ENCODE measurements around the gene ZNF652.

ZNF652 gene

GRCh38 chr17:49327835-49328784, 33.9 kb downstream of the ZNF652 start:
- no peak for TF ChIP-seq TCF4 (CRISPR knock-in tag; IDR thresholded peaks at IDR 0.05; ENCODE audit: borderline replicate concordance)
- no peak for TF ChIP-seq ZNF70 (CRISPR knock-in tag; IDR thresholded peaks at IDR 0.05)
- no peak for TF ChIP-seq POU6F1 (CRISPR knock-in tag; IDR thresholded peaks at IDR 0.05; ENCODE audit: borderline replicate concordance, low read depth)
- no peak for TF ChIP-seq ZC3H10 (CRISPR knock-in tag; IDR thresholded peaks at IDR 0.05)
- no peak for TF ChIP-seq ZFP30 (CRISPR knock-in tag; IDR thresholded peaks at IDR 0.05)
- TF ChIP-seq TOX (CRISPR knock-in tag; IDR thresholded peaks at IDR 0.05; ENCODE audit: borderline replicate concordance), result no peak
- no peak for TF ChIP-seq GLIS3 (CRISPR knock-in tag; IDR thresholded peaks at IDR 0.05)
- no peak for TF ChIP-seq PATZ1 (CRISPR knock-in tag; IDR thresholded peaks at IDR 0.05; ENCODE audit: borderline replicate concordance)
- no peak for TF ChIP-seq ESRRG (CRISPR knock-in tag; IDR thresholded peaks at IDR 0.05)
- TF ChIP-seq SNAI2 (CRISPR knock-in tag; IDR thresholded peaks at IDR 0.05), result no peak
- no peak for TF ChIP-seq CSRNP3 (CRISPR knock-in tag; IDR thresholded peaks at IDR 0.05)
- no peak for TF ChIP-seq ZFP3 (CRISPR knock-in tag; IDR thresholded peaks at IDR 0.05)
- TF ChIP-seq ZNF565 (CRISPR knock-in tag; conservative IDR thresholded peaks at IDR 0.05; ENCODE audit: low read depth), result no peak
- TF ChIP-seq BACH2 (CRISPR knock-in tag; IDR thresholded peaks at IDR 0.05; ENCODE audit: borderline replicate concordance), result no peak
- TF ChIP-seq CSDC2 (CRISPR knock-in tag; IDR thresholded peaks at IDR 0.05), result no peak
- ATAC-seq, result no peak

GRCh38 chr17:49325980-49326379, 36.1 kb downstream of the ZNF652 start:
- TF ChIP-seq PPARA (CRISPR knock-in tag; IDR thresholded peaks at IDR 0.05; ENCODE audit: borderline replicate concordance) (no peak), BACH2 (CRISPR knock-in tag; IDR thresholded peaks at IDR 0.05; ENCODE audit: borderline replicate concordance) (no peak), OSR1 (CRISPR knock-in tag; IDR thresholded peaks at IDR 0.05) (no peak), ZNF70 (CRISPR knock-in tag; IDR thresholded peaks at IDR 0.05) (no peak), POU6F1 (CRISPR knock-in tag; IDR thresholded peaks at IDR 0.05; ENCODE audit: borderline replicate concordance, low read depth) (no peak), SNAI2 (CRISPR knock-in tag; IDR thresholded peaks at IDR 0.05) (no peak), ZC3H10 (CRISPR knock-in tag; IDR thresholded peaks at IDR 0.05) (no peak), ZNF565 (CRISPR knock-in tag; conservative IDR thresholded peaks at IDR 0.05; ENCODE audit: low read depth) (no peak)
- ATAC-seq, result no peak

GRCh38 chr17:49318435-49318965, 43.5 kb downstream of the ZNF652 start:
- ATAC-seq, result no peak
- no peak for TF ChIP-seq POU6F1 (CRISPR knock-in tag; IDR thresholded peaks at IDR 0.05; ENCODE audit: borderline replicate concordance, low read depth)
- no peak for TF ChIP-seq ESRRG (CRISPR knock-in tag; IDR thresholded peaks at IDR 0.05)
- TF ChIP-seq ZFP30 (CRISPR knock-in tag; IDR thresholded peaks at IDR 0.05), result no peak
- no peak for TF ChIP-seq TCF4 (CRISPR knock-in tag; IDR thresholded peaks at IDR 0.05; ENCODE audit: borderline replicate concordance)
